GM19023 (cell line): ENCODE results near the gene OR11A1.

Source experiments
- ATAC-seq: cut with Tn5 transposase; IDR thresholded peaks from one replicate; pipeline ENCODE4 v1.9.1; 2021; ENCODE audit warnings: mild to moderate bottlenecking, moderate library complexity; ENCODE audit not compliant: unreplicated experiment

The OR11A1 gene, protein sequence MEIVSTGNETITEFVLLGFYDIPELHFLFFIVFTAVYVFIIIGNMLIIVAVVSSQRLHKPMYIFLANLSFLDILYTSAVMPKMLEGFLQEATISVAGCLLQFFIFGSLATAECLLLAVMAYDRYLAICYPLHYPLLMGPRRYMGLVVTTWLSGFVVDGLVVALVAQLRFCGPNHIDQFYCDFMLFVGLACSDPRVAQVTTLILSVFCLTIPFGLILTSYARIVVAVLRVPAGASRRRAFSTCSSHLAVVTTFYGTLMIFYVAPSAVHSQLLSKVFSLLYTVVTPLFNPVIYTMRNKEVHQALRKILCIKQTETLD

DNA sequence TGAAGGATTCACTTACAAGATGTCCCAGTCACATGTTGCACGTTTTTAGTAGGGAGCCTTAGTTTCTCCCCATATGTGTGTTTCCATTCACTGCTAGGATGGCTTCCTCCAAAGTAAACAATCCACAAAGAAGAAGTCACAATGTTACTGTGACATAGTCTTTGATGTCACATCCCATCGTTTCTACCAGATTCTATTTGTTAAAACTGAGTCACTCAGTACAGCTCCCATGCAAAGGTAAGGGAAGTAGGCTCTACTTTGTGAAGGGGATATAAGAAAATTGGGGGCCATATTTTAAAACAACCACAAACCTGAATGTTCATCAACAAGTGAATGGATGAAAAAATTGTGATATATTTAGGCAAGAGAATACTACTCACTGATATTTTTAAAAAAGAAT, at the start of gene OR11A1, which contains the start of gene OR2H1:
OR11A1 (minus strand) TSS at position 101 of the 400 bp plus-strand sequence. CDS start 29,430 bp downstream, outside the sequence.
OR2H1 (plus strand) TSS at position 185 of the 400 bp plus-strand sequence. CDS start 4,615 bp downstream, outside the sequence.
- no peak for ATAC-seq

DNA sequence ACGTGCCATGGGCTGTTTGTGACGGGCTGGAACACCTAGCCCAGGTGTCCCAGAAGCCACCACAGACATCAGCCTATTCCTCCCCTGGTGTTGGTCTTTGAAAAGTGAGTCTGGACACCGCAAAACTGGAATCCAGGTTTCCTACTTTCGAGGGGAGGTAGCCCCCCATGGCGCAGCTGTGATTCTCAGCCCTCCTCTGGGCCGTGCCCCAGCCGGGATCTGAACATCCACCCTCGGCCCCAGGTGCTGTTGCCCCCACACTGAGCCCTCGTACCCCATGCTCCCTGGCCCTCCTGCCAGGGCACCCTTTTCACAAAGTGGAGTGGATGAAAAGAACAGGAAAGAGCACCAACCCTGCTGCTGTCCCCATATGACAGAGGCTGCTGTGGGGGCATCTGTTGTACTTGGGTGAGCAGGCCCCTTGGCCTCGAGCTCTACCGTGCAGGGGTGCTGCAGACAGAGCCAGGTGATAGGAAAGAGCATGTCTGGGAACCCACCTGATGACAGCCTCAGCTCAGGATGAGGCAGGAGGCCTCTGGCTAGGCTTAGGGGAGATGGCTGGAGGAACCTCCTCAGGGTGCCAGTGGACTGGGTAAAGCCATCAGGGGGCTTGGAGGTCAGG, 49.7 kb upstream of the OR11A1 start:
- no peak for ATAC-seq

DNA sequence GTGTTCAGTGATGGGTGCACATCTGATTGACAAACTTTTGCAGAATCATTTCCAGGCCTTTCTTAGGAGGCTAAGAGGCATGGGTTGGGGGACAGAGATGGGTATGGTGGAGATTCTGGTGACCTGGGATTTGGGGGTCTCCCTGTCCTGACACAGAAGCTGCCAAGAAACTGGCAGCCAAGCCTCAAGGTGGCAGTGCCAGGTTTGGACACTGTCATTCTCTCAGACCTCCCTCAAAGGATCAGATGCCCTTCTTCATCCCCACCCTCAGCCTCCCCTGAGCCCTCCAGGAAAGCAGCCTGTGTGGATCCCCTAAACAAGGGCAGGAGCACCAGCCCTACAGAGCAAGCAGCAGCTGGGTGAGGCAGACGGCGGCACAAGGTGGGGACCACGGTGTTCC, 48.9 kb upstream of the OR11A1 start:
- ATAC-seq: no peak

DNA sequence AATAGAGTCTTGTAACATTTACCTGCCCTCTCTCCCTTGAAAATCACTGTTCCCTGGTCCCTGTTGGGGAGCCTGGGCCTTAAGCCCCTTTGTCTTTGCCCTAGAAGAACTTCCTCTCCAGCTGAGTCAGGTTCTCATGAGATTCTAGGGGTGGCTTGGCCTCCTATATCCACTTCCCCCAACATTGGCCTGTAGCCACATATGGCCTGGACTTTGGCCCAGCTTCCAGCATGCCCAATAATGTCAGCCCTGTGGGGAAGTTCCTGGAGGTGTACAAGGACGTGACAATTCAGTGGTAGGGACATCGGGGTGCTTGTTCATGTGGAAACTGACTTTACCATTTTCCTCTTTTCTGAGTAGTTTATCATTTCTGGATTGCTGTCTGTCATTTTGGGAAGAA, 48.1 kb upstream of the OR11A1 start:
- ATAC-seq: no peak

DNA sequence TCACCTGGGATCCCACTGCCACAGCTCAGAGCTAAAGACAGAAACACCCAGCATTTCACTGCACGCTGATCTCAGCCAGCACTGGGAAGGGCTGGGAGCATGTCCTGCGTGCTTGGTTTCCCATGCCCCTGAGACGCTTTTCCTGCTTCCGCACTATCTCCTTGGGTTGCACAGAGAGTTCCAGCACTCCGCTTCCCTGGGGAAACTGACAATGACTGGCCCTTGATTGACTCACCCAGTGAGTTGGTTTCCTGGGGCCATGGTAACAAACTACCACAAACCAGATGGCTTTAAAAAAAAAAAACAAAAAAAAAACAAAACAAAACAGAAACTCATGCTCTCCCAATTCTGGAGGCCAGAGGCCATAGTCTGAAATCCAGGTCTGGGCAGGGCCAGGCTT, 45.7 kb upstream of the OR11A1 start:
- no peak for ATAC-seq

DNA sequence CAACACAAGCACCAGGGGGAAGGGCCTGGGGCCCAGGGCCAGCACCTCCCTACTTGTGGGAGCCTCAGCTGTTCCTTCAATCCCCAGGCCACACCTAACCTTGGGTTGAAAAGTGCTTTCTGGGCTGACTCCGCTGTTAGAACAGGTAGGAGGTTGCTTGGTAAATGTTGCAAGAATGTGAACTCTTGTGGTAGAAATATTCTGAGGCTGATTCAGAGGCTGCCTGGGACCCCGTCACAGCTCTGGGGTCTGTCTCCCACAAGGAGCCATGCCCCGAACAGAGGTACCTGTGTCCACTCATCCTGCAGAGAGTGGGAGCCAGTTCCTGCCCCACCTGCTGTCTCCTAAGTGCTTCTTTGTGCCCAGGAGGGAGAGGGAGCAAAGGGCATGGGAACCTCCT, 45.3 kb upstream of the OR11A1 start:
- ATAC-seq: no peak

DNA sequence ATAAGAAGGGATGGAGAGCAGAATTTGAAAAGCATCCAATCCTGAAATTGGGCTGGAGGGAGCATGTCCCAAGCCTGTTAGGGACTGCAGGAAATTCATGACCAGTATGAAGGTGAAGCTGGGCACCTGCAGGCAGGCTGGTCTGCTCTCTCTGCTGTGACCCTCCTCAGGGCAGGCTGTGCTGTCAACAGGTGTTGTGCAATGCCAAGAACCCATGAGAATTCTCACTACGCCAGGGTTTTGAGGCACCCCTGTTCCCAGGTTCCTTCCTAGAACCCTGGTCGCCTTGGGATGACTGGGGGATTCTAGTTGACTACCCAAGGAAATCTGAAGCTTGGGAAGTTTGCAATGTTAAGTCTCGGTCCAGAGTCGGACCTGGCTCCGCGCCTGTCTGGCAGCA, 44.2 kb upstream of the OR11A1 start:
- no peak for ATAC-seq

DNA sequence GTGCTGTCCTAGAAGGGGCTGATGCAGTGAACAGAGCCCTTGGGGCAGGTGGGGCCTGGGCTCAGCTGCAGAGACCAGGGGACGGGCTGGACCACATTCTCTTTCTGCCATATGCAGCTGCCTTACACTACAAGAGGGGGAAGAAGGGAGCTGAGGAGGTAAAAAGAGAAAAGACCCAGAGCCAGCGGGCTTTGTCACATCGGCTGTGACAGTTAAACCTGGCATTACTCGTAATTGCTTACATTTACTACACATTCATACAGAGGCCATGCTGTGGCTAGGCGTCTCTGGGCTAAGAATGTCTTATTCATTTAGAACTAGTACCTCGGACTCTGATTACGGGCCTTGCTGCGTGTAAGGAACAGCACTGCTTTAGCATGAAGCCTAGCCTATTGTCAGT, 43.7 kb upstream of the OR11A1 start:
- ATAC-seq: no peak

DNA sequence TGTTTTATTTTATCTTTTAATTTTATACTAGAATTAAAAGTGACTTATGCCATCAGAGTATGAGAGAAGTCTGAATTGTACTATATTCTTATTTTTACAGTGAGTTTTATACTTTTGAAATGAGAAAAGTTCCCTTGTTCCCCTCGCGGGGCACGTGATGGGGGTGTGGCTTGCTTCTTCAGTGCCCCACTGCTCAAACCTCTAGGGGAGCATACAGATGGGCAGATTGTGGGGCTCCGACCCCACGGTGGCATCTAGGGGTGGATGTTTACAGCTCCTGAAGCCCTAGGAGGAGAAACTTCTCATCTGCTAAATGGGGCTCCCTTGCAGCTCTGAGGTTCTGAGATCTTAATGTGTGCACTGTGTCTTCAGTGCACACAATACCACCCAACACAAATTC, 42.8 kb upstream of the OR11A1 start:
- no peak for ATAC-seq

DNA sequence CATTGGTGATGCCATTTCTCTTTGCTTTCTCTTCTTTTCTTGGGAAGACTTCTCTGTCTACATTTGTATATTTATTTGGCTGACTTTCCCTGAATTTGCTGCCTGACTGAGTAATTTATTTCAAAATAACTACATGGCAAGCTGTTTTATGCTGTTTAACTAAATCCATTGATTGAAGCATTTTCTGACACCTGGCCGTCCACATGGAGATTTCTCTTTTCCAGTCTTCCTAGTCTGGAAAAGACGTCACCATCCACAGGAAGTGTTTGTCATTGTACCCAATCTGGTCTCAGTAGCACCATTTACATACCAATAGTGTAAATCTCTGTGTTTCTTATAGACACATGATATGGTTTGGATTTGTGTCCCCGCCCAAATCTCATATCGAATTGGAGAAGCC, 40.1 kb upstream of the OR11A1 start:
- ATAC-seq: no peak

DNA sequence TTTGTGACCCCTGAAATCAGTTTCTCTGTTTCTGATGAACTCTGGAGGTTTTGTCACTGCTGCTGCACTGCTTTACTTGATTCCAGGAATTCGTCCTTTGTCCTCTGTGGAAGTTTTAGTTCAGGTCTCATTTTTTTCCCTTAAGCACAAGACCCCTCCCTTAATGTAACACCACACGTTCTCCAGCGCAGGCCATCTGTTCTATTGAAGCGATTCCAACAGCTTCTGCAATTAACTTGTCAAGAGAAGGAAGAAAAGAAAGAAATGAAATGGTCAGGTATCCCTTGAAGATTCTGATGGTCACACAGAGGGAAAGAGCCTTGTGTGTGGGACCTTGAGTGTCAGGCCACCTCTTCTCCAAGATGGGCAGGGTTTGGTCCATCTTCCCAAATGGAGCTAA, 38.7 kb upstream of the OR11A1 start:
- no peak for ATAC-seq

DNA sequence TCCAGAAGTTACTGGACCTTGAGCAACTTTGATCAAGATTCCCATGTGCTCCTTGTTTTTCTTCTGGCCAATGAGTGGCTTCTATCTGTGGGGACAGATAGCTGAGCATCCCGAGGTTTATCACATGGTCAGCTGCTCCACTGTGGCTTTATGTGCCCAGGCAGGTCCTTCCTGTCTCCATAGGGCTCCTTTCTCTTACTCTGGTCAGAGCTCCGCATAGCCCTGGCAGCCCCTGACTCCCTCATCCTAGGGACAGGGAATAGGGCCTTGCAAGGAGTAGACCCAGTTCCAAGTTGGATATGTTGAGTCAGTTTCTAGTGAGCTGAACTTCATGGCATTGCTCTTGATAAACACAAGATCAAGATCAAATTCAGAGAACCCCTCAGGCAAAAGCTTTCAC, 37.3 kb upstream of the OR11A1 start:
- ATAC-seq: no peak

DNA sequence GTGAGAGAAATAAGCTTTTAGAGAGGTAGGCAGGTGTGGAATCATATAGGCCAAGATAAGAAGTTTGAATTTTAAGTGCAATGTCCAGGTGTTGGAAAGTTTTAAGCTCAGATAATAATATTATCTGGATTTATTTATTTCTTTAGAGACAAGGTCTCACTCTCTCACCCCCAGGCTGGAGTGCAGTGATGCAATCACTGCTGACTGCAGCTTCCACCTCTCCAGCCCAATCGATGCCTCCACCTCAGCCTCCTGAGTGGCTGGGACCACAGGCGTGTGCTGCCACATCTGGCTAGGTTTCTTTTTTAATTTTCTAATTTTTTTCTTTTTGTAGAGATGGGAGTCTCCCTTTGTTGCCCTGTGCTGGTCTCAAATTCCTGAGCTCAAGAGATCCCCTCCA, 36.4 kb upstream of the OR11A1 start:
- ATAC-seq: no peak

DNA sequence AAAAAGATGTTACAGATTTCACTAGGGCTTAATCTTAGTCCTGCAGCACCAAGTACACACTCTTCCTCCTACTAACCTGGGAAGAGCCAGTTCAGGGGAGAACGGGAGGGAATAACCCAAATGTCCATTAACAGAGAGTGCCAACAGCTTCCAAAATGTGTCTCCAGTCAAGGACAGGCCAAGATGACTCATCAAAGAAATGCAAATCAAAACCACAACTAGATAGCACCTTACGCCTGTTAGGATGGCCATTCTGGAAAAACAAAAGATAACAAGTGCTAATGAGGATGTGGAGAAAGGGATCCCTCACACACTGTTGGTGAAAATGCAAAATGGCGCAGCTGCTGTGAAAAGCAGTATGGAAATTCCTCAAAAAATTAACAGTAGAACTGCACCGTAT, 34.7 kb upstream of the OR11A1 start:
- no peak for ATAC-seq

DNA sequence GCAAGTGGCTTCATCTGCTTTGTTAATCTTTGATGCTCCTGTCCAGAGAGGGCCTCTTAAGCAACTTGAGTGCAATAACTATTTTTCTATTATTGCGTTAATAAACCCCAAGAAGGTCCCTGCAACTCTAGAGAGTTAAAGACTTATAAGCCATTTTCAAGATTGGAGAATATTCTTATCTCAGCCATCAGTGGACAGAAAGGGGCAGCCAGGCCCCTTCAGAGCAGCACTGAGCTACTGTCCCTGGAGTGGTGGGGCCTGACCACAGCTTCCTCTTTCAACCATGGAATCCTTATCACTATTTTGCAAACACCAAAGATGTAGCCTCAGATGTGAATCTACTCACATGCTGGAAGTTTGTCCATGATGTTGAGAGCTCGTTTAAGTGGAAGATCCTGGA, 33.7 kb upstream of the OR11A1 start:
- ATAC-seq: no peak

DNA sequence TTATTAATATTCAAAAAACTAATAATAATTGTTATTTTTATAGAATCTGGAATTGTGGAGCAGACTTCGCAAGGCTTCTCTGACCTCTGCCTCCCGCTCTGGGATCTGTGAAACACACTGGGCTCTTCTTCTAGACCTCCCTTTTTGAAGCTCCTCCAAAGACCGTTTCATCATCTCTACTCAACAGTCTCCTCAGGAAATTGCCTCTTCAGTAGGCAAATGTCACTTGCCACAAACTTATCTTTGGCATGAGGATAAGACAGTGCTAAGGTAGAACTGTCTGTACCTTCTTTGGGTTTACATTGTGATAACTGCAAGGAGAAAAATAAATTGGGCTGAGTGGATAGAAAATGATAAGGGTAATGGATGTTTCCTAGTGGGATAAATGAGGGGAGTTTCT, 33.2 kb upstream of the OR11A1 start:
- ATAC-seq: no peak

DNA sequence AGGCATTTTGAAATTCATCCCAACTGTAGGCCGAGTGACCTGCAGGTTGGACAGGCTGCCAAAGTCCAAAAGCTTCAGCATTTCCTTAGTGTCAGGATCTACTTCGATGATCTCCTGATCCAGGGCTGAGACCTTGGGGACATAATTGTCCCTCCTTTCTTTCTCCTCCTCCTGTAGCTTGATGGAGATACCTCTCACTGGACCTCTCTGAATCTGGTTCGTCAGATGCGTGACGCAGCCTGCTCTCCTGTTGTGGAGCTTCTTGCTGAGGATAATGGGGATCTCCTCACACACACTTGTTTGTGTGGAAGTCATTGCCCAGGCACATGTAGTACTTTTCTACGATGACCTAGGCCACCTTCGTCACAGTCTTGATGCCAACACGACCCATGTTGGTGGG, 32.4 kb upstream of the OR11A1 start:
- no peak for ATAC-seq

DNA sequence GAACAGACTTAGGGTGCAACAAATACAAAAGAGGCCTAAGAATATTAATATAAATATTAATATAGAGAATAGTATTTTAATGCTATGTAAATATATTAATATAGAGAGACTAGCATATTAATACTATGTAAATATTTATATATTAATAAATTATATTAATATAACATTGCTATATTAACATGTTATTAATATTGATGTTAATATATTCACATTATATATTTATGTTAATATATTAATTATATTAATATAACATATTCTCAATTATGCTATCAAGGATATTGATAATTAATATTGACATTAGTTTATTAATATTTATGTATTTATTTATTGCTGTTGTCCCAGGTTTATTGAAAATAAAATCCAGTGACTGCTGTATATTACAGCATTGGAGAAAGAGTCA, 32.0 kb upstream of the OR11A1 start:
- ATAC-seq: no peak

DNA sequence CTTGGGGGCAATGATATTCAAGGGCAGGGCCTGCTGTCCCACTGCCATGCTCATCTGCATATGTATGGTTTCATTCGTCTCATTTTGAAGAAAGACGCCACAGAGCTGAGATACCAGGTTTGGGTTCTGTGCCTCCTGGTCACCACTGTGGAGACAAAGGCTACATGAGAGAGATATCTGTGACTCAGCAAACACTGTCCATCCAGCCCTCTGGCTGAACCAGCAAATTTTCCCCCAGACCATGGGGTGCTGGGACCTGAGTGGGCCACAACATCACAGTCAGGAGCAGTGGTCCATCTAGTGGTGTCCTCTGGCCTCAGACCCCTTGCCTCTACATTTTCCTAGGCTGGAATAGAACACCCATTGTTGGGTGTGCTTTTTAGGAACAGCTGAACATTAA, 30.8 kb upstream of the OR11A1 start, which contains the start of gene MAS1L:
MAS1L (minus strand) TSS at position 297 of the 400 bp plus-strand sequence; CDS start at position 243, 54 bp downstream.
- no peak for ATAC-seq

DNA sequence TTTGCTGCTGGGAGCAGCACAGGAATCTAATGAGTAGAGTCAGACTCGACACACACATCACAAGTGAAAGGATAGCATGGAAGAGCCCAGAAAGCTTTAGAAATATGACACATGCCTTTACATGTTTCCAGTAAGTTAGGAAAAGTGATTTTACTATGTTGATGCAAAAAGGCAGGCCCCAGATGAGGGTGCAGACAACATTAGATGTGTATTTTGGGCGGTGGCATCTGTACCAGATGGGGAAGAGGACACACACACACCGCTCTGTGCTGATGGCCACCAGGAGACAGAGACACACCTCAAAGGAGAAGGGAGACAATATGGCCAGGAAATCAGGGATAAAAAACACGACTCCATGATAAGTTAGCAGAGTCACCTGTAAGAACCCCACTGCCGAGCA, 30.3 kb upstream of the OR11A1 start:
- ATAC-seq: no peak

DNA sequence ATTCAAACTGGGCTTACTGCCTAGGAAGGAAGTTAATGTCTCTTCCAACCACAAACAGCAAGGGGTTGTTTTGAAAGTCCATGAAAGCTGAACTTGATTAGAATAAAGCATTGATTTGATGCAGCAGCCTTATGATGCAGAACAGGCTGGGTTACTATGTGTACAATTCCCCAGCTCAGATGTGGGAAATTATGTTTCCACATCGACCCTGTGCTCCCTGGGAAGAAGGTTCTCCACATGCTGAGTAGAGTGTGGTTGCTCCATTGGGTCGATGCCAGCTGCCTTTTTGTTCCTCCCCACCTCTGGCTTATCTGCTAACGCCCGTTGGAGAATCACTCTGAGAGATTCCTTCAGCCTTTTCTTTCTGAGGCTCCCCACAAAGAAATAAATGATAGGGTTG, 29.7 kb upstream of the OR11A1 start:
- ATAC-seq: no peak

DNA sequence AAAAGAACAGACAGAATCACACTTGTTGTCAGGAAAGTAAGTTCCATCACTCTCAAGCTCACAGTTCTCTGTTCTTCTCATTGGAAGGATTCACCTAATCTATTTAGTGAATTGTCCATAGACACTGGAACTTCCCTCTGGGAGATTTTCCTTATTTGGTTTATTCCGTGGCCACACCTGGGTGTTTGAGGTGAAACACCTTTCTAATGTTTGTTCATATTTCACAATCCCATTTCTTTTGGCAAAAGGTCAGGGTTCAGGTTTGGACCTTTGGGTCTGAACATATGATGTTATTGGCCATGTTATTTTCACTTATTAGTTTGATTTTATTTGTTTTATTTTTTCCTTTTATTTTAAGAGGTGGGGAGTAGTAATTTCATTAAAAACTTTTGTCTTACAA, 26.9 kb upstream of the OR11A1 start:
- ATAC-seq: no peak

DNA sequence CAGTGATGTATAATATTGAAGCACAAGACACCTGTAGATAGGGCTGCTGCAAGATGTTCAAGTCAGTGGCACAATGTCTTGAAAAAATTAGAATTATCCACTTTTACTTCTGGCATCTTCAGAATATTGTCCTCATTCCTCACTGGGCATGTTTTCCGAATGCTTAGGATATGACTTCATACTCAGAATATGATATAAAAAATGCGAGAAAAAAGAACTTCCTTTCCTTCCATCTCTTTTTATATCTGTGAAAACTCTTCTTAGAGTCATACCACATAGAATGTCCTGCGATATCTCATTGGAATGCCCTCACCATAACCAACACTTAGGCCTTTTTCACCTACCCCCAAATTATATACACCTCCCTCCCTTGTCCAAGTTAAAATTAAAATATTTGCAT, 26.3 kb upstream of the OR11A1 start:
- no peak for ATAC-seq
